Stimulated activated CD8-positive, alpha-beta memory T cell treated with anti-CD3 and anti-CD28 coated beads, Interleukin-4, amount 100 ng/mL, for 1 hour (primary cell): Measurements from ENCODE around the gene PCGF3.
"Not testable (repeated sequence)": the region's sequence is repeated elsewhere in the genome, so short reads cannot be mapped to it uniquely, and the experiment has no call there.

Experiments used
- DNase-seq, 2 donors: peaks; one replicate each; pipeline ENCODE4 v3.0.0-alpha.2; 2020; ENCODE audit warnings: low read depth in 2 of 2, low spot score in 1 of 2

PCGF3 gene

GRCh38 chr4:667545-667925 lies 38.1 kb upstream of the PCGF3 start:
- DNase-seq = no peak

- not testable (repeated sequence) for DNase-seq
These were observed 37.4 kb upstream of the PCGF3 start for GRCh38 chr4:668219-668618.

- not testable (repeated sequence) for DNase-seq
These were observed 35.6 kb upstream of the PCGF3 start for GRCh38 chr4:669806-670559.

- DNase-seq = no peak
These were observed 33.9 kb upstream of the PCGF3 start for GRCh38 chr4:671769-672168.

GRCh38 chr4:673349-674091 lies 32.1 kb upstream of the PCGF3 start:
- no peak for DNase-seq

GRCh38 chr4:674172-675035 lies 31.2 kb upstream of the PCGF3 start, which contains the start of the genes ATP5ME and MYL5:
Gene ATP5ME, minus strand, starts transcription at chr4:674276. Its CDS starts 29 bp downstream, at chr4:674247.
Gene MYL5, plus strand, starts transcription at chr4:674542. Its CDS starts 3,485 bp downstream, at chr4:678027.
- peak; percentile 91 to 97 for DNase-seq

GRCh38 chr4:675036-675882 lies 30.4 kb upstream of the PCGF3 start:
- DNase-seq = no peak

GRCh38 chr4:675980-676870 lies 29.4 kb upstream of the PCGF3 start:
- DNase-seq = no peak

- no peak for DNase-seq
These were observed 28.8 kb upstream of the PCGF3 start for GRCh38 chr4:676871-677235.

GRCh38 chr4:677431-678293 lies 28.0 kb upstream of the PCGF3 start:
- DNase-seq = no peak

GRCh38 chr4:678331-679103 lies 27.1 kb upstream of the PCGF3 start:
- no peak for DNase-seq

- no peak for DNase-seq
These were observed 26.5 kb upstream of the PCGF3 start for GRCh38 chr4:679104-679481.

- DNase-seq = no peak
These were observed 26.0 kb upstream of the PCGF3 start for GRCh38 chr4:679629-680028.

GRCh38 chr4:680091-680490 lies 25.5 kb upstream of the PCGF3 start:
- no peak for DNase-seq

- DNase-seq = no peak
These were observed 25.1 kb upstream of the PCGF3 start for GRCh38 chr4:680551-680927.

GRCh38 chr4:680928-681645 lies 24.5 kb upstream of the PCGF3 start:
- DNase-seq = no peak

- no peak for DNase-seq
These were observed 23.7 kb upstream of the PCGF3 start for GRCh38 chr4:681736-682451.
